ENCODE results near the gene PRKAA1.

The PRKAA1 gene

DNA sequence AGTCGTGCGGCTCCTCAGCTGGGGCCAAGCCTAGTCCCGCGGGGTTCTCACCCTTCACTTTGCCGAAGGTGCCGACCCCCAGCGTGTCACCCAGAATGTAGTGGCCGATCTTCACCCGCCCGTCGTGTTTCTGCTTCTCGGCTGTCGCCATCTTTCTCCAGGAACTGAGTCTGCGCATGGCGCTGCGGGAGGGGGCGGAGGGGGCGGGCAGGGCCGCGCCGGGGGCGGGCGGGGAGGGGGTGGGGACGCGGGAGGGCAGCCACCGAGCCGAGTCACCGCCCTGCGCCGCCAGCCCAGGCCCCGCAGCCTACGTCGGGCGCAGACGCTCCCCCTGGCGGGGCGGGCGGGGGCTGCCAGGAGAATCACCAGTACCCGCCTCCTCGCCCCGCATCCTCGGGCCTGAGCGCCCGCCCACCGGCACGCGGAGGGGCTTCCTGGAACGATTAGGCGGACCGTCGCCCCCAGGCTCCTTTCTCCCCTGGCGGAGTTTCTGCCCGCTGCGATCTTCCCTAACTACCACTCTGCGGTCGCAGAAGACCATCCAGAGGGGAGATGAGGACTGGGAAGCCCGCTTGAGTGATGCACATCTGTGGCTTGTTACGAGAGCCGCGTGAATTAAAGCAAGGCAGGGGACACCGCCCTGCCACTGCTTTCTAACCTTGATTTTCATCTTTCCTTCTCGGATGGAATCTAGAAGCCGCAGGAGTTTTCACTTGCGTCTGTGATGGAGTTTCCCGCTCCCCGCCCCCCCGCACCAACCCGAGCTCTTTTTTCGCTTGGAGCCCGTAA is at the start of gene PRKAA1:
Gene PRKAA1, minus strand, starts transcription at position 363 of the 789 bp plus-strand sequence. Its CDS starts 185 bp downstream, at position 178.
- TF ChIP-seq POLR2A (IDR thresholded peaks at IDR 0.05; ENCODE audit: low read depth, low read length): peak; percentile 77
- FAIRE-seq (no peak), DNase-seq (ENCODE audit: insufficient read length, low spot score) (peak; percentile 90)

DNA sequence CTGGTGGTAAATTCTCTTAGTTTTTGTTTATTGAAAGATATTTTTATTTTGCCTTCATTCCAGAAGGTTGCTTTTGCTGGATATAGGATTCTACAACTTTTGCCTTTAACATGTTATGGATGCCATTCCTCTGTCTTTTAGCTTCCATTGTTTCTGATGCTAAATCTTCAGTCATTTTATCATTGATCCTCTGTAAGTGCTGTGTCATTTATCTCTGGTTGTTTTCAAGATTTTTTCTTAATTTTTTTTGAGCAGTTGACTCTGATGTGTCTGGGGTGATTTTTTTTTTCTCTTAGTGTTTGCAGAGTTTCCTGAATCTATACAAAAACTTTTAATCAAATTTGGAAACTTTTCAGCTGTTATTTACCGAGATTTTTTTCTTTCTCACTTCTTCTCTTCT is 49.4 kb upstream of the PRKAA1 start:
- DNase-seq (ENCODE audit: insufficient read length, low spot score): no peak
- TF ChIP-seq POLR2A (IDR thresholded peaks at IDR 0.05; ENCODE audit: low read depth, low read length): no peak
- no peak for FAIRE-seq

- TF ChIP-seq POLR2A (IDR thresholded peaks at IDR 0.05; ENCODE audit: low read depth, low read length): no peak
- FAIRE-seq: no peak
- DNase-seq (ENCODE audit: insufficient read length, low spot score): no peak
These were observed 48.2 kb upstream of the PRKAA1 start for GRCh38 chr5:40846371-40846770.

DNA sequence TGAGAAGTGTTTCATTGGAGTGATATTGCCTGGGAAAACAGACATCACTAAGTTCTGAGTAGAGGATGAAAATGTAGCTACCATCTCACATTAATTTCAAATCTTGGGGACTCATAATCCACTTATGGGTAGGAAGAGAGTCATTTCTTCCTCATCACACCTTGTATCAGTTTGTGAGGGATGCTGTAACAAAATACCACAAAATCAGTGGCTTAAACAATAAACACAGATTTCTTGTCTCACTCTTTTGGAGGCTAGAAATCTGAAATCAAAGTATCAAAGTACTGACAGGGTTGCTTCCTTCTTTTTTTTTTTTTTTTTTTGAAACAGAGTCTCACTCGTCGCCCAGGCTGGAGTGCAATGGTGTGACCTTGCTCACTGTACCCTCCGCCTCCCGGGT is 46.4 kb upstream of the PRKAA1 start:
- FAIRE-seq (no peak), DNase-seq (ENCODE audit: insufficient read length, low spot score) (no peak)
- no peak for TF ChIP-seq POLR2A (IDR thresholded peaks at IDR 0.05; ENCODE audit: low read depth, low read length)

DNA sequence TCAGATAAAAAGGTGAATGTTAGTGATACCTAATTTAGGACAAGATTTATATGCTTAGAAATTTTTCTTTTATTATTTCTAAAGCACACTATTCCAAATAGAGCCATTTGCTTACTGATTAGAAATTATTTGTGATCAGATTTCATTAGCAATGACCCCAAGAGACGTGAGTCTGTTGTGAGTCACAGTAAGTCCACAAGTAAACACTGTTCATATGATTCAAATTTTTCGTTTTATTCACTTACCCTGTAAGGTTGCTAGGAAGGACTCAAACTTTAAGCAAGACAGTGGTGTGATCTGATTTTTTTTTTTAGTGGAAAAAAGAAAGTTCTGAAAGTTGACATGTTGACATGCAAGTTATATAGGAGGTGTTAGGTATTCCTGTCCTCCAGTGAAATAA is 44.2 kb upstream of the PRKAA1 start:
- no peak for DNase-seq (ENCODE audit: insufficient read length, low spot score)
- TF ChIP-seq POLR2A (IDR thresholded peaks at IDR 0.05; ENCODE audit: low read depth, low read length): no peak
- FAIRE-seq: peak; percentile 89

DNA sequence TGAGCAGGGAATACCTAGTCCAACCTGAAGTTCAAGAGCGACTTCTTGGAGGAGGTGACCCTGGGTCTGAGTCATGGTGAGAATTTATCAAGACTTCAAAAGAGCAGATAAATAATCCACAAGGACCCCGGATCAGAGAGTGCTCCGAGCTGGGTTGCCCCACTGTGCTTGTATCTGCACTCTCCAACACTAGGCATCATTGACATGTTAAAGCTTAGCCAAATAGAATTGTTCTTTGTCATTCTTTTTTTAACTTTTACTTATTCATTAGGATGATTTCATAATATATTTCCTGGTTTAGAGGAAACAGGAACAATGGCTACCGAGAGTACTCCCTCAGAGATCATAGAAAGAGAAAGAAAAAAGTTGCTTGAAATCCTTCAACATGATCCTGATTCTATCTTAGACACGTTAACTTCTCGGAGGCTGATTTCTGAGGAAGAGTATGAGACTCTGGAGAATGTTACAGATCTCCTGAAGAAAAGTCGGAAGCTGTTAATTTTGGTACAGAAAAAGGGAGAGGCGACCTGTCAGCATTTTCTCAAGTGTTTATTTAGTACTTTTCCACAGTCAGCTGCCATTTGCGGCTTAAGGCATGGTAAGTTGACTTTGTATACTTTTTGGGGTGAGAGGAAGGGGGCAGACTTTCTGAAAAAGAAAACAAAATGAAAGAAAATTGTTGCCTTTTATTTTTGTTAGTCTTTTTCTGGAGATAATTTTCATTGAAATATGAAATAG is 43.1 kb upstream of the PRKAA1 start, which contains the start of gene CARD6:
Gene CARD6, plus strand, starts transcription at position 300 of the 738 bp plus-strand sequence. Its CDS starts 16 bp downstream, at position 316.
- no peak for TF ChIP-seq POLR2A (IDR thresholded peaks at IDR 0.05; ENCODE audit: low read depth, low read length)
- FAIRE-seq (peak; percentile 81), DNase-seq (ENCODE audit: insufficient read length, low spot score) (peak; percentile 26)

DNA sequence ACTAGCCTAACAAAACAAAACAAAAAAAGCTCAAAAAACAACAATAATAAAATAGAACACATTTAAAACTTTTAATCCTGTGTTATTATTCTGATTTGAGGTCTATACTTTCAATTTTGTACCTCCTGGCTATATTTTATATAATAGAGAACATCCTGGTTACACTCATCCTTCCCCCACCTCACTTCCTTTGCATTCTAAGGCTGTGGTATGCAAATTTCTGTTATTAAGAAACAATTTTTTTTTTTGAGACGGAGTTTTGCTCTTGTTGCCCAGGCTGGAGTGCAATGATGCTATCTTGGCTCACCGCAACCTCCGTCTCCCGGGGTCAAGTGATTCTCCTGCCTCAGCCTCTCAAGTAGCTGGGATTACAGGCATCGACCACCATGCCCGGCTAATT is 39.9 kb upstream of the PRKAA1 start:
- FAIRE-seq (no peak), DNase-seq (ENCODE audit: insufficient read length, low spot score) (no peak)
- no peak for TF ChIP-seq POLR2A (IDR thresholded peaks at IDR 0.05; ENCODE audit: low read depth, low read length)

GRCh38 chr5:40834849-40835787 is 36.9 kb upstream of the PRKAA1 start, which contains the start of gene RPL37:
RPL37 (minus strand) TSS chr5:40835222; CDS start chr5:40835185, 37 bp downstream.
- peak; percentile 91 for TF ChIP-seq POLR2A (IDR thresholded peaks at IDR 0.05; ENCODE audit: low read depth, low read length)
- FAIRE-seq: peak; percentile 81
- peak; percentile 96 for DNase-seq (ENCODE audit: insufficient read length, low spot score)

DNA sequence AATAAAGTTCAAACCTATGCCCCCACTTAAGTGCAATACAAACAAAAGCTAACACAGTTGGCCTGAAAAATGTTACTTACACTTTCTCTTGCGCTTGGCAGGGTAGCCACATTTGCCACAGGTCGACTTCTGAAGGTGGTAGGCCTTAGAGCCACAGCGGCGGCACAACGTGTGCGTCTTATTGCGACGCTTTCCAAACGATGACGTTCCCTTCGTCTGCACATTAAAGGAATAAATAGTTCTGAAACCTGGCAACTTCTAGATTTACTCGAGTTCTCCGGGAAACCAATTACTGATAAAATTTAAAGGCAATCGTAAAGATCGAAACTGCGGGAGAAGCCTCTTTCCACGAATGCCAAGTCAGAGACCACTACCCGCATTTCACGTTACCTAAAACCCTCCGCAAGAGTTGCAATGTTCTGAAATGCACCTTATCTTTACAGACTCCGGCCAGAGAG is 36.2 kb upstream of the PRKAA1 start:
- no peak for FAIRE-seq
- DNase-seq (ENCODE audit: insufficient read length, low spot score): no peak
- no peak for TF ChIP-seq POLR2A (IDR thresholded peaks at IDR 0.05; ENCODE audit: low read depth, low read length)

DNA sequence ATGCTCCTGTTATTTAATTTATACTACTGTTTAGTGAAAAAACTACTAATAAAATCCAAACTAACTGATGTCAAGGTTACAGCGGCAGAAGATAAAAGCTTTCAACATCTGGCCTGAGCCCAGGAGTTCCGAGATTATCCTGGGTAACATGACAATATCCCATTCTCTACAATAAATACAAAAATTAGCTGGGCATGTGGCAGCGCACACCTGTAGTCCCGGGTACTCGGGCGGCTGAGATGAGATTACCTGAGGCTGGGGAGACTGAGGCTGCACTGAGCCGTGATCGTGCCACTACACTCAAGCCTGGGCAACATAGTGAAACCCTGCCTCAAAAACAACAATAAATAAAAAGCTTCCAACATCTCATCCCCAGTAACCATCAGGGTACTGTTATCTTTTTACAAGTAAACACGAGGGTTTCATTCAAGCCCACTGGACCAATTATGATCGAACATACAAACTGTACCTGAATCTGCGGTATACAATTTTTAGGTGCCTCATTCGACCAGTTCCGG is 35.6 kb upstream of the PRKAA1 start:
- no peak for DNase-seq (ENCODE audit: insufficient read length, low spot score)
- TF ChIP-seq POLR2A (IDR thresholded peaks at IDR 0.05; ENCODE audit: low read depth, low read length): no peak
- FAIRE-seq: no peak

DNA sequence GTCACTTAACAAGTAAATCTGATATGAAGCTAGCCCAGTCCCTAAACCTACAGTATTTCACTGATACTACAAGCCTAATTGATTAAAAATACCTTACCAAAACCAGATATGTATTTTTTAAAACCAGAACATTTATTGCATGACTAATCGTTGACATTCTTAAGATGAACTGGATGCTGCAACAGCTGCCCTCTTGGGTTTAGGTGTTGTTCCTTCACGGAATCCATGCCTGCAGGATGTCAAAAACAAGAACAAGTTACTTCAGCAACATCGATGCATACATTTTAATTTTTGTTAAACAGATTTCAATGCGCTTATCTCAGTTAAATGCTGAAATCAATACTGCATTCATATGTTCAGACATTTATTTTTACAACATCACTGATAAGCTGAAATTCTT is 34.2 kb upstream of the PRKAA1 start:
- no peak for FAIRE-seq
- TF ChIP-seq POLR2A (IDR thresholded peaks at IDR 0.05; ENCODE audit: low read depth, low read length): no peak
- DNase-seq (ENCODE audit: insufficient read length, low spot score): no peak

DNA sequence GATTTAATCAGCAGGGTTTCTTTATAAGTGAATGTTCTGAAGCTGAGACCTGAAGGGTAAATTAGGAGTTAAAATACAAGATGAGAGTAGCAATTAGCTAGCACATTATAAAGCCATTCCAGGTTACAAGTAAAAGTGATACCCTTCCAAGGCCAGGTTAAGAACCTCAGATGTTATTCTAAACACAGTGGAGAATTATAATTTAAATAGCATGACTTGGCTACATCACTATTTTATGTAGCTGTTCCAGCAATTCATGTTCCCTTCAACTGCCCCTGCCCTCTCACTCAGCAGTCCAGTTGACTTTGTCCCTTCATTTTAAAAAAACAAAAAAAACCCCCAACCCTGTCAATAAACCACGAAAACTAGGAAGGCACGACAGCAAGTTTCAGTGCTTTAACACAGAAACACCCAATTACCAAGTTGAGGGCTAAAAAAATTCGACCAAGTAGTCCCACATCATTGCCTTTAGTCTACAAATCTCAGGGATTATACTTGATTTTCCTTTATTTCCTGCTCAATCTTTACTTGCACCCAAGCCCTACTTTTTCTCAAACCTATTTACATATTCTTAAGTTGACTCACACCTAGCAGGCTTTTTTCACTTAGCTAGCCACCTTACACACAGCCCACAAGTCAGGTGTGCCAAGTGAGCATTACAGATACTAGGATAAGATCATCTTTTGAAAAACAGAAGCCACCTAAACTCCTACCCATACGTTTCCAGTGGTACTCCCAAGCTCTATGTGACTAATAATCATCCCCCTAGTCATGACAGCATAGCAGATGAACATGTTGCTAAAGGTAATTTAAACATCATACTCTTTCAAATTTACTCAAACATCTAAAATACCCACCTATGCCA is 33.4 kb upstream of the PRKAA1 start:
- TF ChIP-seq POLR2A (IDR thresholded peaks at IDR 0.05; ENCODE audit: low read depth, low read length): no peak
- FAIRE-seq (no peak), DNase-seq (ENCODE audit: insufficient read length, low spot score) (no peak)

Data from H54 (cell line).